Measurements from ENCODE around the gene MTMR8.

MTMR8 gene

DNA sequence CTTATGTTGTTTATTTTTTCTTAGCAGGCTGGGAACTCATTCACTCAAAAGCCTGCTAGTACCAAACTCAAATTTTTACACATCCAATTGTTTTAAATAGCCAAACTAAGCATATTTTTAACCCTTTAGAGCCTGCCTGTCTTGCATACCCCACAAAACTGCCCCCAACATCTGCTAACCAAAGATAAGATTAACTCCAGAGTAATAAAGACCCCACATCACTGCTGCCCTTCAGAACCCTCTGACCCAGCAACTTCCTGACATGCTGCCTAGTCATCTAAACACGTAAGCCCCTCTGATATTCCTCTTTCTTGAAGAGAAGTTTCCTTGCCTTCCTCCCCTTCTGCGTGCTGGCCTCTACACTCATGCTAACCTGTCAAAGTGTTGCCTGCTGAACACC is 104.1 kb downstream of the MTMR8 start:
- DNase-seq = no peak

DNA sequence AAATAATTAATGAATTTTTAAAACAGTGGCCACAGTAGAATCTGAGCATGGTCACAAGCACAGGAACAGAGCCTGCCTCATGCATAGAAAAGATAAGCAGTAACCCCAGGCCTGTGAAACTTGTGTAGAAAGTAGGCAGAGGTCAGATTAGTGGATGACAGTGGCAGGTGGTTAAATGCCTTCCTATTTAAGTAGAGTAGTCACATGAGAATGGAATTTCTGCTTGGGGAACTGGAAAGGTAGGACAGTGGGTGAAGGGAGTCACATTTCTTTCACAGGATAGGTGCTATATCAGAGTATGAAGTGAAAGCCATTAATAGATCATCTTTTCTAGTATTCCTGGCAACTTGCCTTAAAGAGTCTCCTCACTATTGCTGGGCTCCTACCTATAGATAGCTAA is 130.0 kb downstream of the MTMR8 start:
- DNase-seq = no peak

DNA sequence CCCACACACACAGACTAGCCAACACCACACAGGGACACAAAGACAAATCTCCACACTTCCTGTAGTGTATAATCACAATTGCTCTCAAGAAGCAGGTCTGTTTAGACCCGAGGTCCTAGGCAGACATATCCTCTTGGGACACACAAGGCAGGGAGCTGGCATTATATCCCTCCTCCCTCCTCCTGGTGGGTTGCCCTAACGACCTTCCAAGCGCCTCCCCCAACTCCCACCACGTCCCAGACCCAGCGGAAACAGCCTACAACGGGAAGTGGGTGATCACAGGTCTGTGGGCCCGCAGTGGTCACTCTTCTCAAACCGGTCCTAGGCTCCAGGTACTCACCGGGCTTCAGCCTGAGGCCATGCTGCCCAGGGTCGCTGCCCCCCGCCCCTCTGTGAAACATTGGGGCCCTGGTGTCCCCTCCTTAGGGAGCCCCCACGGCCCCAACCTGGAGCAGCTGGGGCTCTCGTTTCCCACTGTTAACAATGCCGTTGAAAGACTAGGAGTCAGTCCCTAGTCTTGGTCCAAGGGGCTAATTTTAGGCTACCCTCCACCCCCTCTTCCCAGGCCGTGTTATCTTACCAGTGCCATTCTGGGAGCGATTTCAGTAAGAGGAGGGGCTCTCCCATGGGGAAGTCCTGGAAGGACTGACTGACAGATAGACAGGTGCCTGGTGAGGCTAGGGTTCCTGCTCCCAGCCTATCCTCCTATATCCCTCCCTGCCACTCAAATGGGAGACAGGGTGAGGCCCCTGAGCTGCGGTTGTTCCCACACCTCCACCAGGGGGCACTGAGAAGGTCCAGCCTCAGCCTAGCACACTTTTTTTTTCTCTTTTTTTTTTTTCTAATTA is 164.9 kb downstream of the MTMR8 start, which contains the start of gene ASB12:
Gene ASB12, minus strand, starts transcription at position 485 of the 848 bp plus-strand sequence. CDS start 4,957 bp downstream, outside the sequence.
- no peak for DNase-seq

DNA sequence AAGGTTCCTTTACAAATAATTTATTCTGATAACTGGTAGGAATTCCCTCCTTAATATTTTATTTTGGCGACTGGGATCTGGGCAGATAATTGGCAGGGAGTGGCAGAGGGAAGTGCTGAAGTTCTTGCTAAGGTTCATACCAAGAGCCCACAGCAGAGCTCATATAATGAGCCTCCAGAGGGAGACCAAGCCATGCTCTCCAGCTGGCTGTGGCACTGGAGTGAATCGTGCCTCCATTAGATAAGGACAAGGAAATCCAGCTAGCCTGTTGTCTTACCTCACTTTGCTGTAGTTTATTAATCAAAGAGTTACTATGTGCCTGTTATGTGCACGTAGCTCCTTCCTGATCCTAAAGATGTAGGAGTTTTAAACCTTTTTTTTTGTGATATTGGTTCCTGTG is 166.1 kb downstream of the MTMR8 start:
- DNase-seq = no peak
